AG09309 (cell line): ENCODE data around the gene PUM1.

Experiments used
- DNase-seq: peaks from one replicate; pipeline ENCODE4 v3.0.0-alpha.2; 2010; ENCODE audit warnings: low read depth
- H3K4me3 ChIP-seq: 2 replicates; pipeline ENCODE4 v1.5.1; 2011; ENCODE audit warnings: mild to moderate bottlenecking, low read depth, low read length, moderate library complexity; ENCODE audit not compliant: control insufficient read depth
- CTCF ChIP-seq: IDR thresholded peaks from 2 replicates; pipeline ENCODE4 v1.5.1; 2011; ENCODE audit warnings: mild to moderate bottlenecking, low read depth, low read length, inconsistent platforms; ENCODE audit not compliant: insufficient read depth, control insufficient read depth; ENCODE audit errors: missing control alignments

Gene PUM1

GRCh38 chr1:30883389-30884172 lies 181.9 kb downstream of the PUM1 start:
- DNase-seq: no peak
- H3K4me3 ChIP-seq: no peak overlapping the region
- TF ChIP-seq CTCF: no peak

GRCh38 chr1:30882678-30883388 lies 182.7 kb downstream of the PUM1 start:
- DNase-seq: no peak
- no peak for TF ChIP-seq CTCF
- no peak overlapping the region for H3K4me3 ChIP-seq
